ENCODE results near the gene NEK9.
"Not testable (repeated sequence)": the region's sequence is repeated elsewhere in the genome, so short reads cannot be mapped to it uniquely, and the experiment has no call there.

GRCh38 chr14:75067765-75068164 is 59.1 kb downstream of the NEK9 start:
- not testable (repeated sequence) for TF ChIP-seq CTCF (IDR thresholded peaks at IDR 0.05; ENCODE audit: insufficient read depth, low read length, poor library complexity, severe bottlenecking); EZH2phosphoT487 (conservative IDR thresholded peaks at IDR 0.05; ENCODE audit: low read length)

All from SU-DHL-6 (cell line).